SK-N-SH treated with all-trans-retinoic acid at 6 μM for 48 hours (cell line): Measurements from ENCODE around the gene SOWAHA.

Experiments
- ATAC-seq: fragments of 200-7000 bp; cut with Tn5 transposase; 3 replicates; pipeline ENCODE4 v1.9.1; 2020; ENCODE audit warnings: mild to moderate bottlenecking, moderate library complexity
- ARNTL ChIP-seq: fragments of 450-650 bp; formaldehyde crosslinking; IDR thresholded peaks from 2 replicates; pipeline ENCODE4 v1.5.0; 2020; ENCODE audit warnings: low read depth, mild to moderate bottlenecking, moderate library complexity, borderline replicate concordance
- BACH2 ChIP-seq: fragments of 250-450 bp; sonication (Bioruptor Pico); IDR thresholded peaks from 2 replicates; pipeline ENCODE4 v1.9.0; 2021; ENCODE audit warnings: mild to moderate bottlenecking, borderline replicate concordance
- CREB5 ChIP-seq: fragments of 250-450 bp; sonication (Bioruptor Pico); IDR thresholded peaks from 2 replicates; pipeline ENCODE4 v1.5.1; 2020; ENCODE audit warnings: low read depth, mild to moderate bottlenecking, moderate library complexity
- CSDC2 ChIP-seq: fragments of 250-450 bp; sonication (Bioruptor Pico); IDR thresholded peaks from 2 replicates; pipeline ENCODE4 v1.5.0; 2020; ENCODE audit warnings: mild to moderate bottlenecking, moderate library complexity
- CSRNP3 ChIP-seq: fragments of 250-450 bp; sonication (Bioruptor Pico); IDR thresholded peaks from 2 replicates; pipeline ENCODE4 v1.5.1; 2021; ENCODE audit warnings: mild to moderate bottlenecking, moderate library complexity
- ESRRG ChIP-seq: fragments of 250-450 bp; sonication (Bioruptor Pico); IDR thresholded peaks from 2 replicates; pipeline ENCODE4 v1.6.1; 2021; ENCODE audit warnings: mild to moderate bottlenecking
- GLIS3 ChIP-seq: fragments of 250-450 bp; sonication (Bioruptor Pico); IDR thresholded peaks from 2 replicates; pipeline ENCODE4 v1.5.0; 2020; ENCODE audit warnings: mild to moderate bottlenecking, moderate library complexity
- ISL1 ChIP-seq: fragments of 250-450 bp; sonication (Bioruptor Pico); IDR thresholded peaks from 2 replicates; pipeline ENCODE4 v2.1.2; 2022; ENCODE audit warnings: mild to moderate bottlenecking, moderate library complexity
- OSR1 ChIP-seq: fragments of 250-450 bp; sonication (Bioruptor Pico); IDR thresholded peaks from 2 replicates; pipeline ENCODE4 v1.8.0; 2022; ENCODE audit warnings: moderate library complexity, mild to moderate bottlenecking, inconsistent platforms
- PATZ1 ChIP-seq: fragments of 250-450 bp; sonication (Bioruptor Pico); IDR thresholded peaks from 2 replicates; pipeline ENCODE4 v1.8.0; 2020; ENCODE audit warnings: mild to moderate bottlenecking, moderate library complexity, borderline replicate concordance
- POU6F1 ChIP-seq: fragments of 250-450 bp; sonication (Bioruptor Pico); IDR thresholded peaks from 2 replicates; pipeline ENCODE4 v1.8.0; 2021; ENCODE audit warnings: low read depth, mild to moderate bottlenecking, moderate library complexity, borderline replicate concordance
- PPARA ChIP-seq: fragments of 250-450 bp; sonication (Bioruptor Pico); IDR thresholded peaks from 2 replicates; pipeline ENCODE4 v1.5.0; 2020; ENCODE audit warnings: mild to moderate bottlenecking, borderline replicate concordance
- RARB ChIP-seq: fragments of 250-450 bp; sonication (Bioruptor Pico); IDR thresholded peaks from 2 replicates; pipeline ENCODE4 v1.8.0; 2021; ENCODE audit warnings: mild to moderate bottlenecking, moderate library complexity
- SNAI2 ChIP-seq: fragments of 250-450 bp; sonication (Bioruptor Pico); IDR thresholded peaks from 2 replicates; pipeline ENCODE4 v1.5.0; 2020; ENCODE audit warnings: mild to moderate bottlenecking, moderate library complexity
- TCF4 ChIP-seq: fragments of 250-450 bp; sonication (Bioruptor Pico); IDR thresholded peaks from 2 replicates; pipeline ENCODE4 v1.8.0; 2021; ENCODE audit warnings: mild to moderate bottlenecking, moderate library complexity, borderline replicate concordance
- TOX ChIP-seq: fragments of 250-450 bp; sonication (Bioruptor Pico); IDR thresholded peaks from 2 replicates; pipeline ENCODE4 v1.8.0; 2021; ENCODE audit warnings: mild to moderate bottlenecking, moderate library complexity, borderline replicate concordance
- ZFP3 ChIP-seq: fragments of 250-450 bp; sonication (Bioruptor Pico); IDR thresholded peaks from 2 replicates; pipeline ENCODE4 v1.5.0; 2020; ENCODE audit warnings: mild to moderate bottlenecking, moderate library complexity
- ZFP30 ChIP-seq: fragments of 450-650 bp; formaldehyde crosslinking; IDR thresholded peaks from 2 replicates; pipeline ENCODE4 v1.5.0; 2022; ENCODE audit warnings: mild to moderate bottlenecking, moderate library complexity
- ZNF565 ChIP-seq: fragments of 450-650 bp; formaldehyde crosslinking; conservative IDR thresholded peaks from 2 replicates; pipeline ENCODE4 v1.5.0; 2020; ENCODE audit warnings: low read depth, mild to moderate bottlenecking, moderate library complexity
- ZNF70 ChIP-seq: fragments of 450-650 bp; formaldehyde crosslinking; IDR thresholded peaks from 2 replicates; pipeline ENCODE4 v1.5.0; 2020; ENCODE audit warnings: mild to moderate bottlenecking, moderate library complexity
- ZNF8 ChIP-seq: fragments of 450-650 bp; formaldehyde crosslinking; IDR thresholded peaks from 2 replicates; pipeline ENCODE4 v1.5.0; 2020; ENCODE audit warnings: mild to moderate bottlenecking, moderate library complexity

SOWAHA gene

GRCh38 chr5:132790201-132790865, 22.8 kb upstream of the SOWAHA start:
- no peak for ATAC-seq
- TF ChIP-seq TOX (CRISPR knock-in tag) (no peak), ZNF8 (CRISPR knock-in tag) (no peak), ISL1 (no peak), ZFP3 (CRISPR knock-in tag) (no peak), CSRNP3 (CRISPR knock-in tag) (no peak), GLIS3 (CRISPR knock-in tag) (no peak), ZNF70 (CRISPR knock-in tag) (no peak), SNAI2 (CRISPR knock-in tag) (no peak), ARNTL (CRISPR knock-in tag) (no peak), ESRRG (CRISPR knock-in tag) (no peak), ZNF565 (CRISPR knock-in tag) (no peak), OSR1 (CRISPR knock-in tag) (no peak)

GRCh38 chr5:132791026-132791425, 22.1 kb upstream of the SOWAHA start:
- ATAC-seq: no peak
- TF ChIP-seq CSRNP3 (CRISPR knock-in tag) (no peak), ZFP30 (CRISPR knock-in tag) (no peak), ZNF565 (CRISPR knock-in tag) (no peak), TCF4 (no peak), BACH2 (CRISPR knock-in tag) (no peak), ISL1 (no peak), TOX (CRISPR knock-in tag) (no peak), PATZ1 (CRISPR knock-in tag) (no peak), PPARA (CRISPR knock-in tag) (no peak), SNAI2 (CRISPR knock-in tag) (no peak), ZNF70 (CRISPR knock-in tag) (no peak), ARNTL (CRISPR knock-in tag) (no peak), OSR1 (CRISPR knock-in tag) (no peak)

GRCh38 chr5:132797651-132798050, 15.5 kb upstream of the SOWAHA start:
- peak; percentile 70 for ATAC-seq
- TF ChIP-seq CREB5 (CRISPR knock-in tag): no peak
- no peak for TF ChIP-seq POU6F1 (CRISPR knock-in tag)
- TF ChIP-seq OSR1 (CRISPR knock-in tag): no peak
- TF ChIP-seq CSDC2 (CRISPR knock-in tag): no peak
- no peak for TF ChIP-seq ARNTL (CRISPR knock-in tag)
- TF ChIP-seq TCF4: no peak
- TF ChIP-seq ESRRG (CRISPR knock-in tag): no peak
- no peak for TF ChIP-seq ZNF70 (CRISPR knock-in tag)
- TF ChIP-seq CSRNP3 (CRISPR knock-in tag): no peak
- no peak for TF ChIP-seq ZNF565 (CRISPR knock-in tag)
- no peak for TF ChIP-seq RARB (CRISPR knock-in tag)
- no peak for TF ChIP-seq BACH2 (CRISPR knock-in tag)
- no peak for TF ChIP-seq SNAI2 (CRISPR knock-in tag)
- TF ChIP-seq ZNF8 (CRISPR knock-in tag): no peak
- no peak for TF ChIP-seq GLIS3 (CRISPR knock-in tag)
- TF ChIP-seq PPARA (CRISPR knock-in tag): no peak
- TF ChIP-seq PATZ1 (CRISPR knock-in tag): no peak
- no peak for TF ChIP-seq ZFP30 (CRISPR knock-in tag)
